ENCODE results near the gene SLC25A20.

DNA sequence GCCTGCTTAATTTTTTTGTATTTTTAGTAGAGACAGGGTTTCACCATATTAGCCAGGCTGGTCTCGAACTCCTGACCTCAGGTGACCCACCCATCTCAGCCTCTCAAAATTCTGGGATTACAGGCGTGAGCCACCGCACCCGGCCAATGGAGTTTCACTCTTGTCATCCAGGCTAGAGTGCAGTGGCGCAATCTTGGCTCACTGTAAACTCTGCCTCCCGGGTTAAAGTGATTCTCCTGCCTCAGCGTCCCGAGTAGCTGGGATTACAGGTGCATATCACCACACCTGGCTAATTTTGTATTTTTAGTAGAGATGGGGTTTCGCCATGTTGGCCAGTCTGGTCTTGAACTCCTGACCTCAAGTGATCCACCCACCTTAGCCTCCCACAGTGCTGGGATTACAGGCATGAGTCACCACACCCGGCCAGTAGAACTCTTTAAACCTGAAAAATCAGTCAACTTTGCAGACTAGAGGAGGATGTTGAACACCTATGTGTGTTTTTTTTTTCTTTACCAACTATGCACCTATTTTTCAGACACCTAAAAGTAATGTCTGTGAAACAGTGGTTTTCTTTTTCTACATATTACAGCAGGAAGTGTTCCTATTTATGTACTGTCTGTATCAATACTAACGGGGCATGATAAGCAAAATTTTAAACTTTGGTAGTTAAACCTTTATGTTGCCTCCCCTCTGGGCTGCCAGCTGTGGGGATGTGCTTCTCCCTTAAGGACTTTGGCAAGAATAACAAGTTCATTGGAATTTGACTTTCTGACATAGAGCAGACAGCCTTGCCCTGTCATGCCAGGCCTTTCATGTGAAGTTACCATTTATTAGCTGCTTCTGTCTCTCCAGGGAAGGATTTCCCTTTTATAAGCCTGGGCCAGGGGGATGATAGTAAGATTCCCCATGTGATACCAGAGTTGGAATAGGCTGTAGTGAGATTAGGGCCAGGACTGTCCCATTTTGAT is 28.0 kb upstream of the SLC25A20 start:
- TF ChIP-seq, protein P1, sequence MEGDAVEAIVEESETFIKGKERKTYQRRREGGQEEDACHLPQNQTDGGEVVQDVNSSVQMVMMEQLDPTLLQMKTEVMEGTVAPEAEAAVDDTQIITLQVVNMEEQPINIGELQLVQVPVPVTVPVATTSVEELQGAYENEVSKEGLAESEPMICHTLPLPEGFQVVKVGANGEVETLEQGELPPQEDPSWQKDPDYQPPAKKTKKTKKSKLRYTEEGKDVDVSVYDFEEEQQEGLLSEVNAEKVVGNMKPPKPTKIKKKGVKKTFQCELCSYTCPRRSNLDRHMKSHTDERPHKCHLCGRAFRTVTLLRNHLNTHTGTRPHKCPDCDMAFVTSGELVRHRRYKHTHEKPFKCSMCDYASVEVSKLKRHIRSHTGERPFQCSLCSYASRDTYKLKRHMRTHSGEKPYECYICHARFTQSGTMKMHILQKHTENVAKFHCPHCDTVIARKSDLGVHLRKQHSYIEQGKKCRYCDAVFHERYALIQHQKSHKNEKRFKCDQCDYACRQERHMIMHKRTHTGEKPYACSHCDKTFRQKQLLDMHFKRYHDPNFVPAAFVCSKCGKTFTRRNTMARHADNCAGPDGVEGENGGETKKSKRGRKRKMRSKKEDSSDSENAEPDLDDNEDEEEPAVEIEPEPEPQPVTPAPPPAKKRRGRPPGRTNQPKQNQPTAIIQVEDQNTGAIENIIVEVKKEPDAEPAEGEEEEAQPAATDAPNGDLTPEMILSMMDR (IDR thresholded peaks at IDR 0.05; ENCODE audit: low read length), result no peak
- TF ChIP-seq EZH2 (IDR thresholded peaks at IDR 0.05; ENCODE audit: borderline replicate concordance, low read length), result no peak

Measured in OCI-LY1 (cell line).